ENCODE measurements around the gene PRPSAP2.

Gene PRPSAP2

DNA sequence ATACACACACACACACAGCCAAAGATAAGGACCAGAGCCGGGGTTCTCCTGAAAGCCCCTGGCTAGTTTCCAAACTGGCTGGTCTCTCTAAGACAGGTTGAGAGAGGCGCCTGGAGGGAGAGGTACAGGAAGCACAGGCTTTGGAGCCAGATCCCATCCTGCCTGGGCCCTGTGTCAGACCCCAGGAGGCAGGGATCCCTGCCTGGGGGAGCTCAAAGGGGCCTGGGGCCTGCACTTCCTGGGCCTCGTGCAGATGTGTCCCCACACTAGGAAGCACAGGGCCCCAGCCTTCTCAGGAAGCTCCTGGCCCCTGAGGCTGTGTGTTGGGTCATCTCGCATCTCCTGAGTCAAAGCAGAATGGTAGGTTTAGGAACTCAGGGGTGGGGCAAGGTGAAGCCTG lies 110.0 kb downstream of the PRPSAP2 start:
- TF ChIP-seq CTCF (IDR thresholded peaks at IDR 0.05; ENCODE audit: low read depth, low read length, missing control alignments), result no peak
- DNase-seq (ENCODE audit: low read depth), result no peak
- no peak overlapping the region for H3K4me3 ChIP-seq (ENCODE audit: low read depth, low read length)

- TF ChIP-seq CTCF (IDR thresholded peaks at IDR 0.05; ENCODE audit: low read depth, low read length, missing control alignments), result no peak
- H3K4me3 ChIP-seq (ENCODE audit: low read depth, low read length), result no peak overlapping the region
- DNase-seq (ENCODE audit: low read depth), result no peak
These were observed 110.4 kb downstream of the PRPSAP2 start for GRCh38 chr17:18968345-18968744.

DNA sequence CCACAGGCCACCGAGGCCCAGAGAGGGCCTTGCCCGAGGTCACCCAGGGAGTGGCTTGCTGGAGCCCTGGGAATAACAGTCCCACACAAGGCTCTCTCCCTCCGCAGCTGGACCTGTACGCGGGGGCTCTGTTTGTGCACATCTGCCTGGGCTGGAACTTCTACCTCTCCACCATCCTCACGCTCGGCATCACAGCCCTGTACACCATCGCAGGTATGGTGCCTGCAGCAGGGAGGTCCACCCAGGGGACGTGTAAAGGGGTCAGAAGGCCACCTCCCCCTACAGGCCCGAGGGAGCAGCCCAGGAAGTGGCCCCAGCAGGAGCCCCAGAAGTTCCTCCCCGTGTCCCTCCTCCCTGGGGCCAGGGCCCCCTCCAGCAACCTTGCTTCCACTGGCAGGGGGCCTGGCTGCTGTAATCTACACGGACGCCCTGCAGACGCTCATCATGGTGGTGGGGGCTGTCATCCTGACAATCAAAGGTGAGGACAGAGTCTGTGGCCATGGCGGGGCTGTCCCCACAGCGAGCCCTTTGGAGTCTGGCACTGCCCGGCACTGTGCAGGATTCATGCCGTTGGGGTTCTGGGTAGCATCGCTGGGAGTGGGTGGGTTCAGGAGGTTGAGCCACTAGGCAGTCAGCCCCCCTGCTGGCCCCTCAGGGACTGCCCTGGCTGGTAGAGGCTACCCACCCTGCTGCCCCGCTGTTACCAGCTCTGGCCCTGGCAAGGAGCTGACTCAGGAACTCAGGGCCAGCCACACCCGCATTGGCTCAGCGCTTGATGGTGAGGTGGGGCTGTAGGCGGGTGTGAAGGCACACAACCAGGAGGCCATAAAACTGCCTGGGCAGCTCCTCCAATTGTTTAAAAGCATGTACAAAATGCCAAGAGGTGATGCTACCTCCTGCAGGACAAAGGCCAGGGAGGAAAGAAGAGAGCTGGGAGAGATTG lies 111.3 kb downstream of the PRPSAP2 start:
- no peak for TF ChIP-seq CTCF (IDR thresholded peaks at IDR 0.05; ENCODE audit: low read depth, low read length, missing control alignments)
- no peak for DNase-seq (ENCODE audit: low read depth)
- no peak overlapping the region for H3K4me3 ChIP-seq (ENCODE audit: low read depth, low read length)

DNA sequence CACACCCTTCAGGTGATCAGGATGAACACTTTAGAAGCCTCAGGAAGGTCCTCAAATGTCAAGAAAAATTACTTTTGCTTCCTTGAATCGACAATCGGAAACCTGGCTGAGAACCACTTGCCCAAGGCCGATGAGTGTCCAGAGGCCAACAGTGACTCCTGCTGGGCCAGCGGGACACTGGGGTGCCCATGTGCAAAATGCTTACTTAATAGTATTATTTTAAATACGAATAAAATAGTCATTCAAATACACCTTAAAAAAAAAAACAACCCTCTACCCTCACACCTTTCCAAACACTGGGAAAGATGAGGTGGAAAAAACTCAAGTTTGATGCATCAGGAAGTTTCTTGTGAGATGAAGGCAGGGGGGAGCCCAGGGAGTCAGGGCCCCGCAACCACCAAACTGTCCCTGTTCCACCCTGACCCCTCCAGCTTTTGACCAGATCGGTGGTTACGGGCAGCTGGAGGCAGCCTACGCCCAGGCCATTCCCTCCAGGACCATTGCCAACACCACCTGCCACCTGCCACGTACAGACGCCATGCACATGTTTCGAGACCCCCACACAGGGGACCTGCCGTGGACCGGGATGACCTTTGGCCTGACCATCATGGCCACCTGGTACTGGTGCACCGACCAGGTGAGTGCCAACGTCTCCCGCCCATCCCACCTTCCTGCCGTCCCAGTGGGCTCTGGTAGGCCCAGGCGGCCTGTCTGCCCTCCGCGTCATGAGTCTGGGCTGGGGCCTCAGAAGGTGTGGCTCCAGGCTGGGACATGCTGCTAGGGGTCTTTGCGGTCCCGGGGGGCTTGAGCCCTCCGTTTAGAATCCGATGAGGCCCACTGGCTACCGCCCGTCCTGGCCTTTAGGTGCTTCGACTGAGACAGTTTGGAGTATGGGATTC lies 112.9 kb downstream of the PRPSAP2 start:
- peak; percentile 2 for TF ChIP-seq CTCF (IDR thresholded peaks at IDR 0.05; ENCODE audit: low read depth, low read length, missing control alignments)
- no peak overlapping the region for H3K4me3 ChIP-seq (ENCODE audit: low read depth, low read length)
- DNase-seq (ENCODE audit: low read depth), result no peak

DNA sequence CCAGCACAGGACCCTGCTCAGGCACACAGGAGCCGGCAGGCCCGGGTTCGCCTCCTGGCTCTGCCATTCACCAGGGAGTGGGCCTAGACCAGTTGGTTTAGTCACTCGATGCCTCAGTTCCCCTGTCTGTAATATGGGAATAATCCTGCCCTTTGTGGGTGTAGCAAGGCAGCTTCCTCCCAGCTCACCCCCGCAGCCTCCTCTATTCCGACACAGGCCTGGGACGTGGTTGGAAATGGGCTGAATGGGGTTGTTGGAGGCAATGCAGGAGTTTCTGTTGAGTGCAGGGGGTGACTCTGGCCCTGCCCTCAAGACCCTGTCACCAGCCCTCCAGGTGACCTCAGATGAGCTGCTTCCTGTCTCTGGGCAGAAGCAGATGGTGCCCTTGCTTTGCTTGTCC lies 113.9 kb downstream of the PRPSAP2 start:
- DNase-seq (ENCODE audit: low read depth), result no peak
- TF ChIP-seq CTCF (IDR thresholded peaks at IDR 0.05; ENCODE audit: low read depth, low read length, missing control alignments), result no peak
- H3K4me3 ChIP-seq (ENCODE audit: low read depth, low read length), result no peak overlapping the region

- DNase-seq (ENCODE audit: low read depth), result no peak
- TF ChIP-seq CTCF (IDR thresholded peaks at IDR 0.05; ENCODE audit: low read depth, low read length, missing control alignments), result no peak
- H3K4me3 ChIP-seq (ENCODE audit: low read depth, low read length), result no peak overlapping the region
These were observed 116.6 kb downstream of the PRPSAP2 start for GRCh38 chr17:18974407-18975149.

All from GM12864 (cell line).